ENCODE data around the gene TMEM108. TPM values are rescaled to one million over a fixed set of nuclear protein-coding genes. Genes with fewer than 3 reads are reported as not detected.
A peak's percentile ranks its signal among the peaks of the same experiment; 100 is the strongest.

Gene TMEM108
- polyA plus RNA-seq, 3 donors, result not detected

GRCh38 chr3:133037436-133037835 is 755 bp upstream of the TMEM108 start:
- Histone ChIP-seq H3K4me3 (replicated peaks in 1 of 3; ENCODE audit: low read depth in 2 of 3, low read length in 3 of 3) (peak overlapping the region in 1 of 3 experiments; percentile 67), H3K79me2 (ENCODE audit: insufficient read depth, low read length) (no peaks in the 10 kb centered on the region), H2AFZ (ENCODE audit: insufficient read depth, low read depth, low read length, poor library complexity, severe bottlenecking) (peak overlapping the region; percentile 75), H3K4me1 (ENCODE audit: control insufficient read depth in 1 of 2, insufficient read depth in 2 of 2, low read length in 2 of 2) (peaks cover 10% of the 10 kb centered on the region in 2 donors), H3K36me3 (replicated peaks in 1 of 2; ENCODE audit: control insufficient read depth in 1 of 2, insufficient read depth in 2 of 2, low read length in 2 of 2) (no peaks in the 10 kb centered on the region), H3K27ac (ENCODE audit: low read depth in 1 of 2, low read length in 2 of 2) (no peak overlapping the region), H3K4me2 (replicated peaks; ENCODE audit: extremely low read depth, low read length, poor library complexity, severe bottlenecking) (peak overlapping the region; percentile 71), H3K27me3 (ENCODE audit: control insufficient read depth in 2 of 2, insufficient read depth in 2 of 2, low read length in 2 of 2) (peaks cover 34 to 59% of the 10 kb centered on the region in 2 donors), H4K20me1 (ENCODE audit: insufficient read depth, low read length) (no peaks in the 10 kb centered on the region), H3K9ac (ENCODE audit: insufficient read depth, low read length, poor library complexity, severe bottlenecking) (no peak overlapping the region), H3K9me3 (replicated peaks in 1 of 2; ENCODE audit: control insufficient read depth in 1 of 2, insufficient read depth in 1 of 2, low read length in 2 of 2) (peaks cover 0 to 20% of the 10 kb centered on the region in 2 donors)
- WGBS (ENCODE audit: insufficient coverage), result 89% methylated on average over 8 of the region's 9 CpGs
- Mint-ChIP-seq H3K36me3 (no peaks in the 10 kb centered on the region), H3K9me3 (peaks cover 0 to 8% (median 5%) of the 10 kb centered on the region in 7 donors), H3K27ac (no peak overlapping the region), H3K27me3 (ENCODE audit: low read depth in 3 of 3) (peaks cover 39 to 61% (median 44%) of the 10 kb centered on the region in 3 donors), H3K4me3 (peak overlapping the region; percentile 61 to 89), H3K4me1 (peaks cover 10% of the 10 kb centered on the region)
- DNase-seq, result no peak
- intact Hi-C loops (cut with micrococcal nuclease), result no loop called here
- TF ChIP-seq, protein P1, sequence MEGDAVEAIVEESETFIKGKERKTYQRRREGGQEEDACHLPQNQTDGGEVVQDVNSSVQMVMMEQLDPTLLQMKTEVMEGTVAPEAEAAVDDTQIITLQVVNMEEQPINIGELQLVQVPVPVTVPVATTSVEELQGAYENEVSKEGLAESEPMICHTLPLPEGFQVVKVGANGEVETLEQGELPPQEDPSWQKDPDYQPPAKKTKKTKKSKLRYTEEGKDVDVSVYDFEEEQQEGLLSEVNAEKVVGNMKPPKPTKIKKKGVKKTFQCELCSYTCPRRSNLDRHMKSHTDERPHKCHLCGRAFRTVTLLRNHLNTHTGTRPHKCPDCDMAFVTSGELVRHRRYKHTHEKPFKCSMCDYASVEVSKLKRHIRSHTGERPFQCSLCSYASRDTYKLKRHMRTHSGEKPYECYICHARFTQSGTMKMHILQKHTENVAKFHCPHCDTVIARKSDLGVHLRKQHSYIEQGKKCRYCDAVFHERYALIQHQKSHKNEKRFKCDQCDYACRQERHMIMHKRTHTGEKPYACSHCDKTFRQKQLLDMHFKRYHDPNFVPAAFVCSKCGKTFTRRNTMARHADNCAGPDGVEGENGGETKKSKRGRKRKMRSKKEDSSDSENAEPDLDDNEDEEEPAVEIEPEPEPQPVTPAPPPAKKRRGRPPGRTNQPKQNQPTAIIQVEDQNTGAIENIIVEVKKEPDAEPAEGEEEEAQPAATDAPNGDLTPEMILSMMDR (IDR thresholded peaks at IDR 0.05), result no peak

GRCh38 chr3:133038731-133039375 is 662 bp downstream of the TMEM108 start:
- H3K27me3 Mint-ChIP-seq (ENCODE audit: low read depth in 3 of 3), result peaks cover 39 to 64% (median 46%) of the 10 kb centered on the region in 3 donors
- H3K9me3 Mint-ChIP-seq, result peaks cover 0 to 8% (median 5%) of the 10 kb centered on the region in 7 donors
- Histone ChIP-seq H3K27ac (ENCODE audit: low read depth in 1 of 2, low read length in 2 of 2) (no peak overlapping the region), H3K4me1 (ENCODE audit: control insufficient read depth in 1 of 2, insufficient read depth in 2 of 2, low read length in 2 of 2) (peaks cover 10% of the 10 kb centered on the region in 2 donors), H3K27me3 (ENCODE audit: control insufficient read depth in 2 of 2, insufficient read depth in 2 of 2, low read length in 2 of 2) (peaks cover 34 to 57% of the 10 kb centered on the region in 2 donors), H3K4me2 (replicated peaks; ENCODE audit: extremely low read depth, low read length, poor library complexity, severe bottlenecking) (peak overlapping the region; percentile 71), H3K4me3 (replicated peaks in 1 of 3; ENCODE audit: low read depth in 2 of 3, low read length in 3 of 3) (peak overlapping the region in 2 of 3 experiments; percentile 30 to 67), H3K36me3 (replicated peaks in 1 of 2; ENCODE audit: control insufficient read depth in 1 of 2, insufficient read depth in 2 of 2, low read length in 2 of 2) (no peaks in the 10 kb centered on the region), H4K20me1 (ENCODE audit: insufficient read depth, low read length) (no peaks in the 10 kb centered on the region), H3K79me2 (ENCODE audit: insufficient read depth, low read length) (no peaks in the 10 kb centered on the region), H3K9ac (ENCODE audit: insufficient read depth, low read length, poor library complexity, severe bottlenecking) (no peak overlapping the region), H2AFZ (ENCODE audit: insufficient read depth, low read depth, low read length, poor library complexity, severe bottlenecking) (peak overlapping the region; percentile 75), H3K9me3 (replicated peaks in 1 of 2; ENCODE audit: control insufficient read depth in 1 of 2, insufficient read depth in 1 of 2, low read length in 2 of 2) (peaks cover 0 to 20% of the 10 kb centered on the region in 2 donors)
- no peak for DNase-seq
- 1% methylated on average over 19 of the region's 31 CpGs for WGBS (ENCODE audit: insufficient coverage)
- TF ChIP-seq, protein P1 (IDR thresholded peaks at IDR 0.05), result no peak
- no peak overlapping the region for H3K27ac Mint-ChIP-seq
- H3K4me1 Mint-ChIP-seq, result peaks cover 10% of the 10 kb centered on the region
- intact Hi-C loops (cut with micrococcal nuclease), result no loop called here
- H3K36me3 Mint-ChIP-seq, result no peaks in the 10 kb centered on the region
- H3K4me3 Mint-ChIP-seq, result peak overlapping the region; percentile 61 to 89

Data from CD14-positive monocyte (primary cell).